Medulla oblongata (tissue), 1 donor: ENCODE data around the gene CYP2A7.
"Not testable (repeated sequence)": the region's sequence is repeated elsewhere in the genome, so short reads cannot be mapped to it uniquely, and the experiment has no call there.

Source experiments
- DNase-seq: peaks from one replicate; pipeline ENCODE4 v3.0.0-alpha.2; 2015; ENCODE audit errors: extremely low spot score

Gene CYP2A7

GRCh38 chr19:40896843-40897789, 15.1 kb upstream of the CYP2A7 start:
- DNase-seq = not testable (repeated sequence)

DNA sequence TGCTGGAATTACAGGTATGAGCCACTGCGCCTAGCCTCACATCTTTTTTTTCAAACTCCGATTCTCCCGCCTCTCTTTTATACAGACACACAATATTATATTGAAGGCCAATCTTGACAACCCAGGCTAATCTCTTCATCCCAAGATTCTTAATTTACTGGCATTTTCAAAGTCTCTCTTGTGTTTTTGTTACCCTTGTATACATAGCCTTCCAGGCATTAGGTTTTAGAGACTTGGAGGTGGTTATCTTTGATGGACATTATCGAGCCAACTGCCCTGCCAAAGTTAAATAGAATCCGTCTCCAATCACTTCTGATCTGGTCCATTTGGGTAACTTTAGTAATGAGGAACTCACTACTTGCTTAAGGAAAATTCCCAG, 14.4 kb upstream of the CYP2A7 start:
- no peak for DNase-seq

DNA sequence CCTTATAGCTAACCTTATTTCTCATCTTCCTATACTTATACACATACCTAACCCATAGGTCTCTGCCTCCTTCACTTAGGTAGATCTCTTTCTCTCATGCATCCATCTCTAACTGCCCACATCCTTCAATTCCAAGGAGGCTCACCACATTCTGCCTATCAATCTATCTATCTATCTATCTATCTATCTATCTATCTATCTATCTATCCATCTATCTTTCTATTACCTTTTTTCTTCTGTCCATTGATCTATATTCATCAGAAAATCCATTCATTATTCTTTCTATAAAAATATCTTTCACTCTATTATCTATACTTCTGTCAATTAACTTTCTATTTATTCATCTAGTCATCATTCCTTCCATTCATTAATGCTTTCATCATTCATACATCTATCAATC, 11.1 kb upstream of the CYP2A7 start:
- no peak for DNase-seq

DNA sequence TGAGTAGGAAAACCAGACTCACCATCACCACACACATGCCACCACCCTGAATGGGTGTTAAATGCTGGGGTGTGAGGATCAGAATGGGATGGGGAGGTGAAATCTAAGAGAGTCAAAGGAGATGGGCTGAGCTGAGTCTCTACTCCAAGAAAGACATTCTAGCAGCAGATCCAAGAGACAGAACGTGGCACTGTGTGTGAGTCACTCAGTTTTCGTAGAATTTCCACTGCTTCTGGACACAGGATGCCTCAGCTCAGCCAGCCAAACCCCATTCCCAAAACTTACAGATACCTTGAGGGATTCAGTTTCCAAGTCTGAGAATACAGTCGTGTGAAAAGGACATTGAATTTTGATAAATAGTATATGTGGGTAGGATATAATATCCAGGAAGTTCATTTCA, 7.3 kb upstream of the CYP2A7 start:
- DNase-seq = no peak

- DNase-seq = no peak
These were observed 6.2 kb upstream of the CYP2A7 start for GRCh38 chr19:40888191-40888590.

DNA sequence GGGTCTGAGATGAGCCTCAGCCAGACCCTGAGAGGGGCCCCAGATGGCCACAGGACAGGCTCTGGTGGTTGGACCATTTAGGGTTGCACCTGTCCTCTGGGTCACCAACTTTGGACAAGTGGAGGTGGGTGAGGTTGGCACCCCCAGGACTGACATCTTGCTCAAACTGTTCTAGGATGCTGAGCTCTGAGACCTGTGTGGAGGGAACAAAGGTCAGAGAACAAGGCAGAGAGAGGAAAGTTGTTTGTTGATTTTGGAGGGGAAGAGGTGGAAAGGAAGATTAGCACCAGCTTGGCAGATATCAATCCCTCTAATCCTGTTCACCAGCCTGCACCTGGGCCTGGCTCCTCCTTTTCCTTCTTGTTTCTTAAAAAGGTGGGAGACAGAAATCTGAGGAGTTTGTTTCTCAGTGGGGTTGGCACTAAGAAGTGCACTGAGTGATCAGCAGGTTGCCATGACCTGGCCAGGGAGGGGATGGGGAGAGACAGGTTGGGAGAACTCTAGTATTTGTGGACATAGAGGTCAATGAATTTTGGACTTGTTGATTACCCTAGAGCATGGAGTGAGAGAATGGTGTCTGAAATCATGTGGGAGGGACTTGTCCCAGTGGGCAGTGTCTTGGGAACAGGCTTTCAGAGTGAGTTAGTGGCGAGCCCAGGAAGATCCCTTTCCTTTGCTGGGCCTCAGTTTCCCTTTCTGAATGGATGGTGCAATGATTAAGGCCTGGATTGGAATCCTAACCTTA, 2.3 kb upstream of the CYP2A7 start:
- not testable (repeated sequence) for DNase-seq

- not testable (repeated sequence) for DNase-seq
These were observed 2.7 kb downstream of the CYP2A7 start for GRCh38 chr19:40879349-40879748.

GRCh38 chr19:40875526-40875951, 6.5 kb downstream of the CYP2A7 start:
- DNase-seq = not testable (repeated sequence)

GRCh38 chr19:40874874-40875273, 7.2 kb downstream of the CYP2A7 start:
- DNase-seq = not testable (repeated sequence)

GRCh38 chr19:40873873-40874272, 8.2 kb downstream of the CYP2A7 start:
- DNase-seq = not testable (repeated sequence)

GRCh38 chr19:40872209-40872608, 9.8 kb downstream of the CYP2A7 start:
- DNase-seq = no peak

DNA sequence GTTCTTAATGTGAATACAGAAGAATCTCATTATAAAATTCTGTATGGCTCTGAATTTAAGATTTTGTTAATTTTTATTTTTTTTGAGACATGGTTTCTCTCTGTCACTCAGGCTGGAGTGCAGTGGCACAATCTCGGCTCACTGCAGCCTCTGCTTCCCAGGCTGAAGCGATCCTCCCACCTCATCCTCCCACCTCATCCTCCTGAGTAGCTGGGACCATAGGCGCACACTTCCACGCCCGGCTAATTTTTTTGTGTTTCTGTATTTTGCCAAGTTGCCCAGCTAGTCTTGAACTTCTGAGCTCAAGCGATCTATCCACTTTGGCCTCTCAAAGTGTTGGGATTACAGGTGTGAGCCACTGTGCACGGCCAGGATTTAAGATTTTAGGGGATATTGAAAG, 14.3 kb downstream of the CYP2A7 start:
- no peak for DNase-seq

- DNase-seq = not testable (repeated sequence)
These were observed 17.1 kb downstream of the CYP2A7 start for GRCh38 chr19:40864739-40865496.

GRCh38 chr19:40862785-40863184, 19.2 kb downstream of the CYP2A7 start:
- DNase-seq = no peak

GRCh38 chr19:40862333-40862732, 19.7 kb downstream of the CYP2A7 start:
- DNase-seq = no peak

DNA sequence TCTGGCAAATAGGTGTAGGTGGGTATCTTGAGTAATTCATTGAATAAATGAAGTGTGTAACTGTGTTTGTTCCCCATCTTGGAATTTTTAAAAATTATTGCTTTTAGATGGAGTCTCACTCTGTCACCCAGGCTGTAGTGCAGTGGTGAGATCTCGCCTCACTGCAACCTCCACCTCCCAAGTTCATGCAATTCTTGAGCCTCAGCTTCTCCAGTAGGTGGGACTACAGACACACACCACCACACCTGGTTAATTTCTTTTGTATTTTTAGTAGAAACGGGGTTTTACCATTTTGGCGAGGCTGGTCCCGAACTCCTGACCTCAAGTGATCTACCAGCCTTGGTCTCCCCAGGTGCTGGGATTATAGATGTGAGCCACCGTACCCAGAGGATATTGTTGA, 23.9 kb downstream of the CYP2A7 start:
- DNase-seq = no peak

DNA sequence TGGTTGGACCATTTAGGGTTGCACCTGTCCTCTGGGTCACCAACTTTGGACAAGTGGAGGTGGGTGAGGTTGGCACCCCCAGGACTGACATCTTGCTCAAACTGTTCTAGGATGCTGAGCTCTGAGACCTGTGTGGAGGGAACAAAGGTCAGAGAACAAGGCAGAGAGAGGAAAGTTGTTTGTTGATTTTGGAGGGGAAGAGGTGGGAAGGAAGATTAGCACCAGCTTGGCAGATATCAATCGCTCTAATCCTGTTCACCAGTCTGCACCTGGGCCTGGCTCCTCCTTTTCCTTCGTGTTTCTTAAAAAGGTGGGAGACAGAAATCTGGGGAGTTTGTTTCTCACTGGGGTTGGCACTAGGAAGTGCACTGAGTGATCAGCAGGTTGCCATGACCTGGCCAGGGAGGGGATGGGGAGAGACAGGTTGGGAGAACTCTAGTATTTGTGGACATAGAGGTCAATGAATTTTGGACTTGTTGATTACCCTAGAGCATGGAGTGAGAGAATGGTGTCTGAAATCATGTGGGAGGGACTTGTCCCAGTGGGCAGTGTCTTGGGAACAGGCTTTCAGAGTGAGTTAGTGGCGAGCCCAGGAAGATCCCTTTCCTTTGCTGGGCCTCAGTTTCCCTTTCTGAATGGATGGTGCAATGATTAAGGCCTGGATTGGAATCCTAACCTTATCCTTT, 29.4 kb downstream of the CYP2A7 start:
- DNase-seq = not testable (repeated sequence)

DNA sequence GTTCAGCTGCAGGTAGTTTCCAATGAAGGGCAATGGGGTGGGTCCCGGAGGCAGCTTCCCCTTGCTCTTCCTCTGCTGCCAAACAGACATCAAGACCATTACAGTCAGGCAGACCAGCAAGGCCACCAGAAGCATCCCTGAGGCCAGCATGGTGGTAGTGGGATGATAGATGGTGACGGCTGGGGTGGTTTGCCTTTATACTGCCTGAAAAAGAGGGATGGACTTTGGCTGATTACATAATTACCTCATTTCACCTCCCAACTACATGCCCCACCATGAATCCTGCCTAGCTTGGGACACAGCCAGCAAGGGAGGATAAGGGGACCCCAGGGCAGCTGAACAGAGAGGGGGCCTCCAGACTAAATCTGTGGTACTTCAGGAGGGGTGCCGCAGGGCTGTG, 31.8 kb downstream of the CYP2A7 start, which contains the start of gene CYP2A6:
Gene CYP2A6, minus strand, starts transcription at position 171 of the 400 bp plus-strand sequence. Its CDS starts 21 bp downstream, at position 150.
- not testable (repeated sequence) for DNase-seq

DNA sequence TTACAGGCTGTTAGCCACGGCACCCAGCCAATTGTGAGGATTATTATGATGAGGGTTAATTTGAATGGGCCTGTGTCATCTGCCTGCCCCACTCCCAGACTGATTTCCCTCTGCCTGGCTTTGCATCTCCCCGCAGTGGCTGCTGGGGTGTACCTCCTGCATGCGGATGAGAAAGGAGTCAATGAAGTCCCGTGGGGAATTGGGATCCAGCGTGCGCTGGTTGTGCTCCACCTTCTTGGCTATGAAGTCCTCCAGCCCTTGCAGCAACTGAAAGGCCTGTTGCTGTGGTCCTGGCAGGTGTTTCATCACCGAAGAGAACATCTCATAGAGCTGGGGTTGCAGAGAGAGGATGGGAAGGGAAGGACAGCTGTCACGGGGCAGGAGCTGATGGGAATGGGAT, 35.3 kb downstream of the CYP2A7 start:
- not testable (repeated sequence) for DNase-seq

DNA sequence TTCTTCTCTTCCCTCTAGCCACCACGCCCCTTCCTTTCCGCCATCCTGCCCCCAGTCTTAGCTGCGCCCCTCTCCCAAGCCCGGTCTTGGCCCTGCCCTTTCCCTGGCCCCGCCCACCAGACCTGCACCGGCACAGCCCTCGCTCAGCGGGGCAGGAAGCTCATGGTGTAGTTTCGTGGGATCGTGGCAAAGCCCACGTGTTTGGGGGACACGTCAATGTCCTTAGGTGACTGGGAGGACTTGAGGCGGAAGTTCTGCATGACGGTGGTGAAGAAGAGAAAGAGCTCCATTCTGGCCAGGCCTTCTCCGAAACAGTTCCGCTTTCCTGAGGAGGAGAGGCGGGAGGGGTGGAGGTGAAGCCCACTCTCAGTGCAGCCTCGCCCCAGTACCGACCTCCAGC, 38.4 kb downstream of the CYP2A7 start:
- DNase-seq = not testable (repeated sequence)

GRCh38 chr19:40842997-40843652, 38.9 kb downstream of the CYP2A7 start:
- DNase-seq = not testable (repeated sequence)
